Ascending aorta (tissue), 2 donors: ENCODE data around the gene MRPL48. TPM values are rescaled to one million over a fixed set of nuclear protein-coding genes. Genes with fewer than 3 reads are reported as not detected.

ENCODE experiments used
- DNase-seq, 2 donors: peaks; one replicate each; pipeline ENCODE4 v3.0.0-alpha.2; 2019; ENCODE audit warnings: low spot score in 2 of 2
- H3K27ac ChIP-seq, 2 donors: fragments of 200-600 bp; sonication (generic); one replicate each; pipeline ENCODE4 v1.5.1; 2016 to 2017; ENCODE audit warnings: mild to moderate bottlenecking in 1 of 2
- H3K27me3 ChIP-seq: fragments of 200-600 bp; sonication (generic); one replicate; pipeline ENCODE4 v1.5.1; 2017
- H3K36me3 ChIP-seq, 2 donors: fragments of 200-600 bp; sonication (generic); one replicate each; pipeline ENCODE4 v1.5.1; 2016
- H3K4me1 ChIP-seq, 2 donors: fragments of 200-600 bp; sonication (generic); one replicate each; pipeline ENCODE4 v1.5.1; 2016 to 2017; ENCODE audit warnings: mild to moderate bottlenecking in 1 of 2
- H3K4me3 ChIP-seq, 2 donors: fragments of 200-600 bp; sonication (generic); one replicate each; pipeline ENCODE4 v1.5.1; 2016 to 2017; ENCODE audit warnings: mild to moderate bottlenecking in 1 of 2
- H3K9me3 ChIP-seq, 2 donors: fragments of 200-600 bp; sonication (generic); one replicate each; pipeline ENCODE4 v1.5.1; 2016
- CTCF ChIP-seq, 3 experiments: fragments of 200-600 bp in 2 of 3; fragments of 450-650 bp in 1 of 3; sonication (generic) in 2 of 3; IDR thresholded peaks; one replicate each; pipeline ENCODE4 v1.5.1; 2016 to 2019; ENCODE audit warnings: antibody characterized with exemption in 3 of 3, mild to moderate bottlenecking in 1 of 3, moderate library complexity in 1 of 3
- intact Hi-C: fragments of 100-400 bp; cut with DNase I; formaldehyde crosslinking; loops from one replicate; pipeline ENCODE4 v1.15.1; 2023
- total RNA-seq: library from RNA; depleted of rRNA; stranded (reverse); fragments of >200 nt; gene quantifications from one replicate; pipeline ENCODE4 v1.1.0, GENCODE V29; 2016

The MRPL48 gene
- total RNA-seq, 1 donor from 2014 or later, result not detected

- intact Hi-C loops, result no loop called here
- Histone ChIP-seq H3K4me1 (no peaks in the 10 kb centered on the region), H3K9me3 (no peaks in the 10 kb centered on the region), H3K27me3 (no peaks in the 10 kb centered on the region), H3K4me3 (no peak overlapping the region), H3K27ac (no peak overlapping the region), H3K36me3 (peaks cover 5 to 6% of the 10 kb centered on the region in 2 donors)
- DNase-seq, result no peak
- no peak for TF ChIP-seq CTCF (IDR thresholded peaks at IDR 0.05)
These were observed 12.7 kb downstream of the MRPL48 start for GRCh38 chr11:73800276-73800806.

- intact Hi-C loops, result no loop called here
- no peak for TF ChIP-seq CTCF (IDR thresholded peaks at IDR 0.05)
- Histone ChIP-seq H3K4me3 (no peak overlapping the region), H3K9me3 (no peaks in the 10 kb centered on the region), H3K27ac (no peak overlapping the region), H3K27me3 (no peaks in the 10 kb centered on the region), H3K36me3 (peaks cover 2 to 6% of the 10 kb centered on the region in 2 donors), H3K4me1 (no peaks in the 10 kb centered on the region)
- no peak for DNase-seq
These were observed 13.5 kb downstream of the MRPL48 start for GRCh38 chr11:73801136-73801535.

- Histone ChIP-seq H3K9me3 (no peaks in the 10 kb centered on the region), H3K27ac (no peak overlapping the region), H3K4me1 (no peaks in the 10 kb centered on the region), H3K4me3 (no peak overlapping the region), H3K36me3 (peaks cover 3 to 5% of the 10 kb centered on the region in 2 donors), H3K27me3 (no peaks in the 10 kb centered on the region)
- intact Hi-C loops, result no loop called here
- no peak for DNase-seq
- no peak for TF ChIP-seq CTCF (IDR thresholded peaks at IDR 0.05)
These were observed 17.0 kb downstream of the MRPL48 start for GRCh38 chr11:73804712-73805111.

- TF ChIP-seq CTCF (IDR thresholded peaks at IDR 0.05), result no peak
- intact Hi-C loops, result no loop called here
- no peak for DNase-seq
- no peak overlapping the region for H3K4me3 ChIP-seq
- H3K4me1 ChIP-seq, result no peaks in the 10 kb centered on the region
- no peaks in the 10 kb centered on the region for H3K27me3 ChIP-seq
- no peaks in the 10 kb centered on the region for H3K9me3 ChIP-seq
- H3K27ac ChIP-seq, result no peak overlapping the region
- H3K36me3 ChIP-seq, result peaks cover 3 to 5% of the 10 kb centered on the region in 2 donors
These were observed 20.4 kb downstream of the MRPL48 start for GRCh38 chr11:73808052-73808451.

GRCh38 chr11:73810637-73811036, 23.0 kb downstream of the MRPL48 start:
- Histone ChIP-seq H3K9me3 (no peaks in the 10 kb centered on the region), H3K27ac (no peak overlapping the region), H3K4me3 (no peak overlapping the region), H3K36me3 (peaks cover 3 to 5% of the 10 kb centered on the region in 2 donors), H3K4me1 (no peaks in the 10 kb centered on the region), H3K27me3 (no peaks in the 10 kb centered on the region)
- intact Hi-C loops, result no loop called here
- no peak for TF ChIP-seq CTCF (IDR thresholded peaks at IDR 0.05)
- DNase-seq, result no peak

GRCh38 chr11:73812234-73812633, 24.6 kb downstream of the MRPL48 start:
- Histone ChIP-seq H3K4me3 (no peak overlapping the region), H3K27me3 (no peaks in the 10 kb centered on the region), H3K9me3 (no peaks in the 10 kb centered on the region), H3K27ac (no peak overlapping the region), H3K36me3 (peaks cover 0 to 3% of the 10 kb centered on the region in 2 donors), H3K4me1 (no peaks in the 10 kb centered on the region)
- DNase-seq, result no peak
- TF ChIP-seq CTCF (IDR thresholded peaks at IDR 0.05), result no peak
- intact Hi-C loops, result no loop called here
